Ammon's horn (tissue), 1 donor: Measurements from ENCODE around the gene WDR11.
A peak's percentile ranks its signal among the peaks of the same experiment; 100 is the strongest.

Source experiments
- DNase-seq: peaks from one replicate; pipeline ENCODE4 v3.0.0-alpha.2; 2016; ENCODE audit warnings: low spot score

WDR11 gene

DNA sequence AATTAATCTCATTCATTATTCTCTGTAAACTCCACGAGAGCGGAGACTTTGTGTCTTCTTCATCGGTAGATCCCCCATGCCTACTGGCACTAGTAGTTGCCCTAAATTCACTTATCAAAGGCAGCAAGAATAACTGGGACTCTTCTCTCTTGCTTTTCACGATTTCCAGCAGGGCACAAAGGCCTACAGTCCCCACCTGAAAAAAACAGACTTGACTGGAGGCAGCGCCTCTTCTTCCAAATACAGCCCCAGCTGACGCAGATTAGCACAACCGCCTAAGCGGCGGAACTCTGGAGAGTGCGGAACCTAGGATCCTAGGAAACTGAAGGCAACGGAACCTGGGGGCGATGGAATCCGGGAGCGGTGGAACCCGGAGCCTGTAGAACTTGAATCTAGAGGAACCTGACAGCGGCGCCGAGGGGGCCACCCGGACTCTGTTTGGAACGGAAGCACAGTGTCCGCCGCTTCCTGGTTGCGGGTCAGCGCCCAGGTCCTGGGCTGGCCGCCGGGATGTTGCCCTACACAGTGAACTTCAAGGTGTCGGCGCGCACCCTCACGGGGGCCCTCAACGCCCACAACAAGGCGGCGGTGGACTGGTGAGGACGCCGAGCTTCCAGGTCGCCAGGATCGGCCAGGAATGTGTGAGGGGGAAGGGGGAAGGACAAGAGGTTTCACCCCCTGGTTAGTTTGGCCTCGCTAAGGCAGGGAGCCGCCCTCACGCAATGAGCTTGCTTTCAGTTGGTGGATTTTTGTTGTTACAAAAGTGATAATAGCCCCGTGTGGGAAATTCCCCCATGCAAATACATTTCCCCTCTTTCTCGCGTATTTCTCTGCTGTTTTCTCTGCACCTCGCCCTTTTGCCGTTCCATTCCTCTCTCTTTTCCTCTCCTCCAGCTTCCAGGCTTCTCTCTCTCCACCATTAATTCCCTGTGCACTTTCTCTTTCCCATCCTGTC, at the start of gene WDR11:
WDR11 (plus strand) TSS at position 452 of the 955 bp plus-strand sequence; CDS start at position 511, 59 bp downstream.
- peak; percentile 92 for DNase-seq

DNA sequence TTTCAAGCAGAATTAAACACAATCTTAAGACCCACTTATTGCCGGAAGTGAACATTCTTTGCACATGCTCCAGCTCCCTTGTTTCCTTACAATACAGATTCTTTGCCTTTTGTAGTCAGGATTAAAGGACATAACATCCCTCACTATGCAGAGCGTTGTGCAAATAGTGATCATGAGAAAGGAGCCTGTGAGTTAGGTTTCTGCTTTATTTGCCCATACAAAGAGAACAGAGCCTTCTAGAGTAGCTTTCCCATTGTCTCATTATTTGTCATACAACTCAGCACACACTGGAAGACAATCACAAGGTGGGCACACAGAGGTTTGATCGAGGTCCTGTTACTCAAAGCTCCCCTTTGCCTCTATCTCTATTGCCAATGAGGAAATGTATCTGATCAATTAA, 48.2 kb upstream of the WDR11 start:
- no peak for DNase-seq

DNA sequence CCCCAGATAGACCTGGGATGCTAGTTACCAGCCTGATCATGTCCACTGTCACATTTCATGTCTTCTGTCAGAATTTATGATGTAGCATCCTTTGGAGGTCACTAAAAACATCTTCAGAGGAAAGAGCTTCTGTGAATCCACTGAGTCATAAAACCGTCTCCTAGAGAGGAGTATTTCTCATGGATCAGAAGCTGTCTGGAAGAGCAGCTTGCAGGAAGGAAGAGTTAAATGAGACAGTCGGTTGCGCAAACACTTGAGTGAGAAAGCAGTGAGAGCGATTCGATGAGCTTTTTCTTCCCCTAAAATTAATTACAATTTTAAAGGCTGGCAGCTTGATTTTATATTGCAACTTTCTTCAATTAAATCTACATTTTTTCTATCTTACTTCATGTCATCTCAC, 47.2 kb upstream of the WDR11 start:
- no peak for DNase-seq

- no peak for DNase-seq
Measured at GRCh38 chr10:120805014-120805812, 45.9 kb upstream of the WDR11 start.

DNA sequence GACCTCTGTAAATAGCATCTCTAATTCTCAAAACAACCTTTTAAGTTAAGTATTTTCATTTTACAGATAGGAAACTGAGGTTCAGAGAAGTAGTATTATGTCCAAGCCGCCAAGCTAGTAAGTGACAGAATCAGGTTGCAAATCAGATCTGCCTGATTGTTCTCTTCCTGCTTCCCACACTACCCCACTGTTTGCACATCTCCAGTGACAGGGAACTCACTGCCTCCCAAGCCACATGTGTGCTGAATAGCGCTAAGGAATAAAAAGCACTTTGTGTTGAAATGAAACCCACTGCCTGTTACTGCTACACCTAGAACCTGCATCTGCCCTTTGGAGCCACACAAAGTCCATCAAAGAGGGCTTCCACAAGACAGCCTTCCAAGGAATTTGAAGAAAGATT, 45.1 kb upstream of the WDR11 start:
- peak; percentile 17 for DNase-seq

DNA sequence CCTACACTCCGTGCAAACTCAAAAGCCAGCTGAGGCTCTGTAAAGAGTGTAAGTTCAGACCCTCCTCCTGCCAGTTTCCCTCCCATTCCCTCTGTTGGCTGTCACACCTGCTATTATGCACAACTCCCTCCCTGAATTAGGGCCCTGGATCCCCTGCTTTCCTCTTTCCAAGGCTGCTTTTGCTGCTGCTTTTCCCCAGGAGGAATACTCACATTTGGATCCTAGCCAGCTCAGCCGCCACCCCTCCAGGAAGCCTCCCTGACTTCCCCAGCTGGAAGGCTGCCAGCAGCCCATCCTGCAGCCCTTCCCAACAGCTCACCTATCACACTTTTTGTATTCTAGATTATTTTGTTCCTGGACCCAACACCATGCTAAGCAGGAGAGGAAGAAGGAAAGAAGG, 40.9 kb upstream of the WDR11 start:
- DNase-seq: no peak

GRCh38 chr10:120813085-120813484, 38.1 kb upstream of the WDR11 start:
- no peak for DNase-seq

- DNase-seq: no peak
Measured at GRCh38 chr10:120818301-120818700, 32.9 kb upstream of the WDR11 start.

GRCh38 chr10:120819366-120819765, 31.8 kb upstream of the WDR11 start:
- no peak for DNase-seq

DNA sequence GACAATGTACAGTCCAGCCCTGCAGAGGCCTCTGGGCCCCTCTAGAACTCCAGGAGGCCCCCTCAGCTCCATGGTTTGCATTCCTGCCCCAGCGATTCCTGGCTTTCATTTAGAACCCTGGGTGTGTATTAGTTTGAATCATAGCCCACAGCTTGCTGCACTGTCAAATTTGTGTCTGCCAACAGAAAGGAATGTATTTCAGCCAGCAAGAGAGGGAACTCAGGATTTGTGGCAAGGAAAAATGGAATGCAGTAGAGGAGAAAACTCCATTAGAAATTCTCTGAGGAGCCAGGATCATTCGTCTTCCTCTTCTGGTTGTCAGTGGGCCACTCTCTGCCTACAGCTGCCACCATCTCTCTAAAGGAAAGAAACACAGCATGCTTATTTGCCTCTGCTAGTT, 27.9 kb upstream of the WDR11 start:
- no peak for DNase-seq

- DNase-seq: peak; percentile 45
Measured at GRCh38 chr10:120824881-120825309, 26.3 kb upstream of the WDR11 start.

DNA sequence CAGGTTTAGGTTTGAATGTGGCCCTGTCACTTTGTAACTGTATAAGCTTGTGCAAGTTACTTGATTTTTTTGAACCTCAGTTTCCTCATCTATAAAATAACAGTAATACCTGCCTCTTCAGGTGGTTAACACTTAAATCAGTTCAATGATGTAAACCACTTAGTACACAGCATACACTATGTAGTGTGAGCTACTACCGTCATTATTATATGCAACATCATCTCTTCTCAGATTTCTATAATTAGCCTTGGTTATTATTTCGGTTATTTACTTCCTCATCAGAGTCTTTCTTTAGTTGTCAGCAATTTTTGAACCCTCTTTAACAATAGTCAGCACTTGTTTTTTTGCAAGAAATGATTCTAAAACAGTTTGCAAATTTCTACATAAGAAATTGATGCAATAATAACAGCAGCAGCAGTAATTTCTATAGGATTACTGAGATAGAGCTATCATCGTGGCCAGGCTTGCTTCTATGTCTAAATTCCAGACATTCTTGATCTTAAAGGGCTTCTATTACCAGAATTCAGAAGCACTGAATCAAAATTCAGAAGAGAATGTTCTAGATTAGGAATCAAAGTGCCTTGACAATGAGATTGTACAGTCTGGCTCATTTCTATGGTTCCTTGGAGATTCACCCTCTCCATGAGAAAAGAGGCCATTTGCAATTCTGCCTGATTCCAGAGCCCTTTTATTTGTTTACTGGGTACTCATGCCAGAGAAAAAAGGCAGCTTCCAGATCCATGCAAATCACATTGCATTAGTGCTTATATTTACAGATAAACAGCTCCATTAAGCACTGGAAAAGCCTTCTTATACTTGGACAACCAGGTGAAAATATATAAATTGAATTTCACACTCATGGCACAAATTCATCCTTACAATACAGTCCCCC, 25.0 kb upstream of the WDR11 start:
- DNase-seq: no peak

GRCh38 chr10:120827251-120827875, 23.8 kb upstream of the WDR11 start:
- DNase-seq: no peak

GRCh38 chr10:120828763-120829319, 22.3 kb upstream of the WDR11 start:
- DNase-seq: peak; percentile 35

GRCh38 chr10:120832106-120832505, 19.1 kb upstream of the WDR11 start:
- DNase-seq: no peak

DNA sequence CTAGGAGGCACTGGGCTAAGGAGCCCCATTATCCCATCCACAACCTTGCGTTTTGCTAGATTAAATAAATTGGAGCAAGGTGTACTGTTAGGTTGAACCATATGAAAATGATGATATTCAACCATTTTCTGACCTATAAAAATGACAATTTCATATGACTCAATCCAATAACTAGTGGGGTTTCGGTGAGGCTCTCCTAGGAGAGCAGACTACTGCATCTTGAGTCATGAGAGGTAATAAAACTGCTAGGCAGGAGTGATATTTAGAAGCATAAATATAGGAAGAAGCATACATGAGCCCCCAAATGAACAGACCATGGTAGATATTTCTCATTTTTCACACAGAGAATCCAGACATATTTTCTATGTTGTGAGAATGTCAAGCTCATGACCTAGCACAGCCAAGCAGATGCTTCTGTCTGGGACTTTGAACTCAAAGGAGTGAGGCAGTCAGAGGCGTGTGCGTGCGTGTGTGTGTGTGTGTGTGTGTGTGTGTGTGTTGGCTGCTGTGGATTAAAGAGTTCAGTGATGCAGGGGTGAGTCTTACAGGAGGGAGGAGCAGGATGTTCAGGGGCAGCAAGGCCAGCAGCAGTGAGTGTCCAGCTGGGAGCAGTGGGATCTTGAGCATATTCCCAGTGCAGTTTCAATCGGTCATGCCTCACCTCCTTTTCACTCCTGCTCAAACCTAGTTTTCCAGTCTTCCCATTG, 17.8 kb upstream of the WDR11 start:
- no peak for DNase-seq

DNA sequence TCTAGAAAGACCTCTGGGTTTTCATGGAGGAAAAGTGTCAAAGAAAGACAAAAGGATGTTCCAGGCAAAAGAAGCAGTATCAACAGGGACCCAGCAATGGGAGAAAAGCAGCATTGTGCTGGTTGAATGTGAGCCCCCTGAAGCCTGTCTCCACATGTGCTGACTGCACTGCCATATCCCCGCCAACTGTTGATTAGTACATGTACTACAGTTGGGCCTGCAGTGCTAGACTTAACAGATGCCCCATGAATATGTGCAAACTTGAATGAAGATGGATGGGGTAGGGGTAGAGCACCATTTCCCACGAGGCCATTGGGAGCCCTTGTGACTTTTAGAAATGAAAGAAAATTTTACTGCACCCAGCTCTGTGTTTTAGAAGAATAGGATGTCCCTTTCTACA, 15.6 kb upstream of the WDR11 start:
- no peak for DNase-seq

DNA sequence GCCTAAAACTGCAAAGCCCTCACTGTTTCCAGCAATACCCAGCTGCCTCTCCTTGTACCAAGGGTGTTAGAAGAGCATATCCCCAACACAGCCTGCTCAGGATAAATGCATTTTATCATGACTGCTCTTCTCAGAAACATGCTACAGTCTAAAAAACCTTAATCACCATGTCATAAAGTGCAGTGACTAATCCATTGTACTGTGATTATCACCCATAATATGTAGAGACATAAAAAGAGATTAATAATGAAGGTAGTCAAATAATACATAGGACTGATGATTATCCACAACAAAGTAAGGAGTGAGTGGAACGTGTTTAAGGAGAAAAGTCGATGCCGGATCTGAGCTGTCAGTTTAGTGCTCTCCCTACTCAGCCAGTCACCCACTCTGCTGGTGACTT, 12.2 kb upstream of the WDR11 start:
- DNase-seq: no peak

DNA sequence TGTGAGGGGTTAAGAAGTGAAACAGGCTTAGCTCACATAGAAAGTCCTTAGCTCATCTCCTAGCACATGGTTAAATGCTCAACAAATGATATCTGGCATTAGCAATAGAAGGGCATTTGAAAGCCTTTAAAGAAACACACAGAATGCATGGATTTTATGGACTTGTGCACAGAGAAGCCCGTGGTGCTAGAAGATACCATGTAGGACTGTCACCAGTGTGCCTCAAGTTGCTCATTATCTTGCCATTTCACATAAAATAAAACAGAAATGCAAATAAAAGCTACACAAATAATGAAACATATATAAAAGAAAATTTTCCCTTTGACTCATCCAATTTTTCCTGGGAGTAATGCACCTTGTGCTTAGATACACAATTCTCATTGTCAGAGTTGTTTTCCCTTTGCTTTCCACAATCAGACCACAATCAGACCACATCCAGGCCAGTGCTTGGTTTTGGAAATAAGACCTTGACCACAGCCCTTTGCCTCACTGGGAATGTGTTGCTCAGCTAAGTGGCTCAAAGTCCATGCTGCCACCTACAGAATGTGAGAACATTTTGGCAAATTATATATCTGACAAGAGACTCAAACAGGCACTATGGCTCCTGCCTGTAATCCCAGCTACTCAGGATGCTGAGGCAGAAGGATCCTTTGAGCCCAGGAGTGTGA, 9.5 kb upstream of the WDR11 start:
- no peak for DNase-seq

DNA sequence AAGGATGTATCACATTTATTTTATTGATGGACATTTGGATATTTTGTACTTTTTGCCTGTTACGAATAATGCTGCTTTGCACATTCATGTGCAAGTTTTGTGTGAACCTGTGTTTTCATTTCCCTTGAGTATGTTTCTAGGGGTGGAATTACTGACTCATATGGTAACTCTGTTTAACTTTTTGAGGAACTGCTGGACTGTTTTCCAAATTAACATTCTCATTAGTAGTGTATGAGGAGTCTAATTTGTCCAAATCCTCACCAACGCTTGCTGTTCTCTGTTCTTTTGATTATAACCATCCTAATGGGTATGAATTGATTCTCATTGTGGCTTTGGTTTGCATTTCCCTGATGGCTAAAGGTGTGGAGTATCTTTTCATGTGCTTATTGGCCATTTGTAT, 3.2 kb downstream of the WDR11 start:
- no peak for DNase-seq
